ENCODE results near the gene ZNF407.

Gene ZNF407

DNA sequence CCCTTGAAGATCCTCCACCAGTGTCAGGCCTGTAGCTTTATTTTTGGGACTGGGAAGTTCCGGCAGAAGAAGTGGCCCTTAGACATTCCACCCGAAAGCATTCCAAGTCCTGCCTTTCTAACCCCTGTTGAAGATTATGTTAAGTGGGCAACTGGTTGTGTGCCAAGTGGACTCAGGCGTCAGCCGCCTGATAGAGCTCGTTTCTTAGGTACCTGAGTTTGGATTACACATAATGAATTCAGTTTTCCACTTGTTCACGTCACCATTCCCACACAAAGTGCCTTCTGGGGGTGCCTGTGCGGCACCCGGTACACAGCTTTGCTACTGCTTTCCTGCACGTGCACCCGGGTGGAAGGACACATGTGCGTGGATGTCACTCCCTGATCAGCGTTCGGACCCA lies 454.8 kb downstream of the ZNF407 start:
- ChIA-PET CTCF (no interaction called here), POLR2A (no interaction called here)
- DNase-seq (ENCODE audit: extremely low spot score), result no peak
- TF ChIP-seq ARNT (IDR thresholded peaks at IDR 0.05) (no peak), FOXA1 (IDR thresholded peaks at IDR 0.05) (no peak), TARDBP (IDR thresholded peaks at IDR 0.05) (no peak), FOXM1 (IDR thresholded peaks at IDR 0.05; ENCODE audit: borderline replicate concordance) (no peak), SUZ12 (IDR thresholded peaks at IDR 0.05) (no peak), ZNF384 (IDR thresholded peaks at IDR 0.05) (no peak), HDGF (IDR thresholded peaks at IDR 0.05; ENCODE audit: borderline replicate concordance) (no peak), FOXK2 (IDR thresholded peaks at IDR 0.05) (no peak), NFRKB (IDR thresholded peaks at IDR 0.05) (no peak), ELF4 (IDR thresholded peaks at IDR 0.05) (no peak), CTBP1 (IDR thresholded peaks at IDR 0.05; ENCODE audit: borderline replicate concordance) (no peak), BHLHE40 (IDR thresholded peaks at IDR 0.05; ENCODE audit: borderline replicate concordance) (no peak), SP1 (IDR thresholded peaks at IDR 0.05) (no peak), LEF1 (IDR thresholded peaks at IDR 0.05; ENCODE audit: borderline replicate concordance) (no peak)
- TF ChIP-seq, protein P1, sequence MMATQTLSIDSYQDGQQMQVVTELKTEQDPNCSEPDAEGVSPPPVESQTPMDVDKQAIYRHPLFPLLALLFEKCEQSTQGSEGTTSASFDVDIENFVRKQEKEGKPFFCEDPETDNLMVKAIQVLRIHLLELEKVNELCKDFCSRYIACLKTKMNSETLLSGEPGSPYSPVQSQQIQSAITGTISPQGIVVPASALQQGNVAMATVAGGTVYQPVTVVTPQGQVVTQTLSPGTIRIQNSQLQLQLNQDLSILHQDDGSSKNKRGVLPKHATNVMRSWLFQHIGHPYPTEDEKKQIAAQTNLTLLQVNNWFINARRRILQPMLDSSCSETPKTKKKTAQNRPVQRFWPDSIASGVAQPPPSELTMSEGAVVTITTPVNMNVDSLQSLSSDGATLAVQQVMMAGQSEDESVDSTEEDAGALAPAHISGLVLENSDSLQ (IDR thresholded peaks at IDR 0.05), result no peak

DNA sequence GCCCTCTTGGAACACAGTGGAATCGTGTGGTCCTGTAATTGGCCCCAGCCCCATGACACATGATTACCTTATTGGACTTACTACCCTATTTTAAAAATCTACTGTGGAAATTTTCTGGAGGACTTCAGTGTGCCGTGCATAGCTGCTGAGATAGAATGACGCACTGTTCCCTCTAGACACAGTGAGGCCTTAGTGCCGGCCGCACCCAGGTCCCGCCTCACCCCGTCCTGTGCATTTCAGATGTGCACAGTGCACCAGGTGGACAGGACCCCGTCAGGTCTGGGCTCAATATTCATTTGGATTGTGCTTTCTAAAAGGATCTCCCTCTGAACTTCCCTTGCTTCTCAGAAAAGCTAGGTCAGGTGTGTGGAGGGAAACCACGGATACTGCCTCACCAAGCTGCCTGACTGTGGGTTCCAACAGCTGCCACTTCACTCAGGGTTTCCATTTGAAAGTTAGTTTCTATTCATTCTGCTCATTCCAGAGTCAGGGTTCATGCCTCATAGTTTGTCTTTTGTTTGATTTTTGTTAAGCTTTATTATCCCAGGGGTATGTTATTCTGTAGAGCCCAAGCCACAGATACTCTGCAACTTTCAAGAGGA lies 455.5 kb downstream of the ZNF407 start:
- no peak for DNase-seq (ENCODE audit: extremely low spot score)
- no peak for TF ChIP-seq HDGF (IDR thresholded peaks at IDR 0.05; ENCODE audit: borderline replicate concordance)
- no peak for TF ChIP-seq SUZ12 (IDR thresholded peaks at IDR 0.05)
- no peak for TF ChIP-seq NFRKB (IDR thresholded peaks at IDR 0.05)
- no peak for TF ChIP-seq FOXA1 (IDR thresholded peaks at IDR 0.05)
- TF ChIP-seq FOXK2 (IDR thresholded peaks at IDR 0.05), result no peak
- TF ChIP-seq TARDBP (IDR thresholded peaks at IDR 0.05), result no peak
- TF ChIP-seq ARNT (IDR thresholded peaks at IDR 0.05), result no peak
- TF ChIP-seq SP1 (IDR thresholded peaks at IDR 0.05), result no peak
- ChIA-PET POLR2A (no interaction called here), CTCF (no interaction called here)

DNA sequence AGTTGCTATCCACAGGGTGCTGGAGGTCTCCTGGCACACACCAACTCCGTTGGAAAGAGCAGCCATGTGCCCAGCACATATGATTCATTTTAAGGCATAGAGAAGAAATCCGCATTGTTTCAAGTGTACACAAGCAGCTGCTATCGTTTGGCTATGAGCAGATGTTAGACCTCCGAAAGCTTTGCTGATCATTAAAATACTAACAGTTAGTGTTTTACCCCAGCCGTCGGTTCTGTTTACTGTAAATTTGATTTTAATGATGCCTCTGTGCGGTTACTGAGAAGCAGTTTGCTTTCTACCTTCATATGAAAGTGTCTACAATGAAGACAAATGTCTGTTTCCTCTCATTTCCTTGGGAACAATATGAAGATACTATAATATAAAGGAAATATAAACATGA lies 456.4 kb downstream of the ZNF407 start:
- POLR2A ChIA-PET, result no interaction called here
- CTCF ChIA-PET, result no interaction called here
- TF ChIP-seq, protein P1 (IDR thresholded peaks at IDR 0.05), result no peak
- no peak for TF ChIP-seq TARDBP (IDR thresholded peaks at IDR 0.05)
- TF ChIP-seq BHLHE40 (IDR thresholded peaks at IDR 0.05; ENCODE audit: borderline replicate concordance), result no peak
- no peak for TF ChIP-seq FOXK2 (IDR thresholded peaks at IDR 0.05)
- TF ChIP-seq ZNF384 (IDR thresholded peaks at IDR 0.05), result no peak
- TF ChIP-seq ARNT (IDR thresholded peaks at IDR 0.05), result no peak
- no peak for TF ChIP-seq L3MBTL2 (conservative IDR thresholded peaks at IDR 0.05)
- TF ChIP-seq SUZ12 (IDR thresholded peaks at IDR 0.05), result no peak
- TF ChIP-seq ELF4 (IDR thresholded peaks at IDR 0.05), result no peak
- no peak for TF ChIP-seq NFRKB (IDR thresholded peaks at IDR 0.05)
- TF ChIP-seq SP1 (IDR thresholded peaks at IDR 0.05), result no peak
- TF ChIP-seq LEF1 (IDR thresholded peaks at IDR 0.05; ENCODE audit: borderline replicate concordance), result no peak
- DNase-seq (ENCODE audit: extremely low spot score), result no peak

DNA sequence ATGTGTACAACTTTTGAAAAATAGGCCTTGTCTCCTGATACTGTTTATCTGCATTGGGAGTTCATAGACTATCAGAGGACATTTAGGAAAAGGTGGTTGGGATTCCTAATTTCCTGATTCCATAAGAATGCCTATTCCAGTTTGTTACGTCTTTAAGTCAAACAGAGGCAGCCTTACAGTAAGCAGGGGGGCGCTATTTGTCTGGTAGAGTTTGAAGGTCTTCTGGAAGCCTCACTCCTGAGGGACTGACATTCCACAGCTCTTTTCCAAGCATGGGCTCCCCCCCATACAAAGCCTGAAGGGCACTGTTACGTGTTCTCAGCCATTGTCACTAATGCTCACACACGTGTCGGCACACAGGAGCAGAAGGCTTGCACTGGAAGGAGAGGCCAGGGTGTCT lies 456.9 kb downstream of the ZNF407 start:
- DNase-seq (ENCODE audit: extremely low spot score), result no peak
- no peak for TF ChIP-seq FOXA1 (IDR thresholded peaks at IDR 0.05)
- TF ChIP-seq ZNF384 (IDR thresholded peaks at IDR 0.05), result no peak
- no peak for TF ChIP-seq TARDBP (IDR thresholded peaks at IDR 0.05)
- no peak for TF ChIP-seq L3MBTL2 (conservative IDR thresholded peaks at IDR 0.05)
- no peak for TF ChIP-seq ARNT (IDR thresholded peaks at IDR 0.05)
- TF ChIP-seq FOXK2 (IDR thresholded peaks at IDR 0.05), result no peak
- TF ChIP-seq LEF1 (IDR thresholded peaks at IDR 0.05; ENCODE audit: borderline replicate concordance), result no peak
- no peak for TF ChIP-seq ELF4 (IDR thresholded peaks at IDR 0.05)
- ChIA-PET POLR2A (no interaction called here), CTCF (no interaction called here)

DNA sequence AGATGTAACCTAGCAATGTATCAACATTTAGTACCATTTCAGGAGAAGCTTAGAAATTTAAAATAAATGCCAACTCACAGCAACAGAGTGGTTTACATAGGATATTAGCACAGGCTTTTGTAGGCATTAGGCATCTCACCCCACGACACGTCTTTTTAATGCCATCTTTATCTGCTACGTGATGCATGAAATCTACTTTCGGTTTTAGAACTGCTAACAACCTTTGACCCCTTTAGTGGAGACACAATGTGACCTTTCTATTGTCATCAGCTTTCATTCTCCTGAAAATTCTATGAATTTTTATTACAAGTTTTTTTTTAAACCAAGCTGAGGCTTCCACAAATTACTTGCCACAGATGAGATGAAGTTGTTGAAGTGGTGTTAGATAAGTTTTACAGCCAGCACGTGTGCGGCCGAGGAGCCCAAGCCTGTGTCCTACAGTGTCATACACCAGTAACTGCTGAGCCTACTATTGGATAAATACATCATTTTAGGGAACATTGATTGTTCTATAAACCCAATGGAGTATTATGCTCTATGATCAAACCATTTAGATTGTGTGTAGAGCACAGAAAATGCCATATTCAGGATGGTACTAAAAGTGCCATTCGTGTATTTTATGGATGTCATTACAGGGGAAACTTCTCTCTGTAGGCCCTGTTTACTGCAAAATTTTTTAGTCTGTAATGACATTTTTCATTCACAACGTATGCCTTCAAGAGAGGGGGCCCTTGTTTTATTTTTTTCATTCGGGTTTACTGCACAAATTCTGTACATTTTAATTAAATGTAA lies 459.7 kb downstream of the ZNF407 start:
- ChIA-PET CTCF (interaction anchor here (0.7 kb wide), 1 partner anchor 139 kb away, joined by 5 read pairs; no protein-coding TSS in a partner anchor), POLR2A (no interaction called here)
- DNase-seq (ENCODE audit: extremely low spot score), result no peak
- TF ChIP-seq FOXM1 (IDR thresholded peaks at IDR 0.05; ENCODE audit: borderline replicate concordance) (no peak), ARNT (IDR thresholded peaks at IDR 0.05) (no peak), FOXA1 (IDR thresholded peaks at IDR 0.05) (no peak), SUZ12 (IDR thresholded peaks at IDR 0.05) (no peak), HDGF (IDR thresholded peaks at IDR 0.05; ENCODE audit: borderline replicate concordance) (no peak), TARDBP (IDR thresholded peaks at IDR 0.05) (no peak), LEF1 (IDR thresholded peaks at IDR 0.05; ENCODE audit: borderline replicate concordance) (no peak), SP1 (IDR thresholded peaks at IDR 0.05) (no peak)

DNA sequence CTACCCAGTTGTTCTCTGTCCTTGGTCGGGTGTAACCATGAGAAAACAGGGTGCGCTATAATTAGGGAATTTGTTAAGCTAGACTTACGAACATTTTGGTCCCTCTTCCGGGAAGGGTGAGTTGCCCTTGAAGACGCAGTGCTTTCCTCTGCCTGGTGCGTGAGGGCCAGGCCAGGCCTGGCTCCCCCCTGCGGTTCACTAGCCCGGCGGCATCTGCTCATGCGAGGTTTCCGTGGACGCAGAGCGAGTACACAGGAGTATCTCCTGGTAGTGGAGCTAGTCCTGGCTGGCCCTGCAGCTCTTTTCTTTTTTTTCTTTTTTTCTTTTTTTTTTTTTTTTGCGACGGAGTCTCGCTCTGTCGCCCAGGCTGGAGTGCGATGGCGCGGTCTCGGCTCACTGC lies 462.5 kb downstream of the ZNF407 start:
- CTCF ChIA-PET, result no interaction called here
- TF ChIP-seq SP1 (IDR thresholded peaks at IDR 0.05), result no peak
- TF ChIP-seq ELF4 (IDR thresholded peaks at IDR 0.05), result no peak
- TF ChIP-seq CTBP1 (IDR thresholded peaks at IDR 0.05; ENCODE audit: borderline replicate concordance), result no peak
- no peak for TF ChIP-seq LEF1 (IDR thresholded peaks at IDR 0.05; ENCODE audit: borderline replicate concordance)
- TF ChIP-seq L3MBTL2 (conservative IDR thresholded peaks at IDR 0.05), result no peak
- no peak for TF ChIP-seq SUZ12 (IDR thresholded peaks at IDR 0.05)
- TF ChIP-seq TARDBP (IDR thresholded peaks at IDR 0.05), result no peak
- TF ChIP-seq FOXA1 (IDR thresholded peaks at IDR 0.05), result no peak
- TF ChIP-seq ZNF384 (IDR thresholded peaks at IDR 0.05), result no peak
- no peak for TF ChIP-seq ARNT (IDR thresholded peaks at IDR 0.05)
- TF ChIP-seq FOXM1 (IDR thresholded peaks at IDR 0.05; ENCODE audit: borderline replicate concordance), result no peak
- no peak for TF ChIP-seq FOXK2 (IDR thresholded peaks at IDR 0.05)
- no peak for TF ChIP-seq BHLHE40 (IDR thresholded peaks at IDR 0.05; ENCODE audit: borderline replicate concordance)
- no peak for TF ChIP-seq NFRKB (IDR thresholded peaks at IDR 0.05)
- no peak for TF ChIP-seq HDGF (IDR thresholded peaks at IDR 0.05; ENCODE audit: borderline replicate concordance)
- TF ChIP-seq, protein P1 (IDR thresholded peaks at IDR 0.05), result no peak
- POLR2A ChIA-PET, result no interaction called here
- DNase-seq (ENCODE audit: extremely low spot score), result no peak
